22Rv1 (cell line): Measurements from ENCODE around the gene ZNF750.

Source experiments
- H3K27ac ChIP-seq: fragments of 450-650 bp; 2 replicates; pipeline ENCODE4 v1.5.1; 2017
- CTCF ChIP-seq: fragments of 450-650 bp; IDR thresholded peaks from 2 replicates; pipeline ENCODE4 v1.5.1; 2017; ENCODE audit warnings: mild to moderate bottlenecking
- ZFX ChIP-seq: fragments of 450-650 bp; IDR thresholded peaks from 2 replicates; pipeline ENCODE4 v1.6.1; 2017; ENCODE audit warnings: antibody characterized with exemption, borderline replicate concordance

Gene ZNF750

GRCh38 chr17:82871056-82871775, 31.4 kb upstream of the ZNF750 start:
- no peak for TF ChIP-seq CTCF
- no peak for TF ChIP-seq ZFX
- H3K27ac ChIP-seq = no peak overlapping the region

GRCh38 chr17:82870541-82870940, 30.7 kb upstream of the ZNF750 start:
- TF ChIP-seq CTCF = no peak
- TF ChIP-seq ZFX = no peak
- no peak overlapping the region for H3K27ac ChIP-seq

GRCh38 chr17:82870091-82870491, 30.3 kb upstream of the ZNF750 start:
- no peak overlapping the region for H3K27ac ChIP-seq
- no peak for TF ChIP-seq ZFX

GRCh38 chr17:82869536-82869935, 29.7 kb upstream of the ZNF750 start:
- H3K27ac ChIP-seq = no peak overlapping the region
- no peak for TF ChIP-seq ZFX
- TF ChIP-seq CTCF = no peak

GRCh38 chr17:82868715-82869131, 28.9 kb upstream of the ZNF750 start:
- TF ChIP-seq ZFX (no peak), CTCF (no peak)
- H3K27ac ChIP-seq = no peak overlapping the region

GRCh38 chr17:82867763-82868325, 28.0 kb upstream of the ZNF750 start:
- no peak overlapping the region for H3K27ac ChIP-seq
- no peak for TF ChIP-seq ZFX
- TF ChIP-seq CTCF = no peak

- H3K27ac ChIP-seq = no peak overlapping the region
- TF ChIP-seq CTCF (no peak), ZFX (no peak)
These were observed 26.9 kb upstream of the ZNF750 start for GRCh38 chr17:82866590-82867191.
